ENCODE data around the gene ARV1.

DNA sequence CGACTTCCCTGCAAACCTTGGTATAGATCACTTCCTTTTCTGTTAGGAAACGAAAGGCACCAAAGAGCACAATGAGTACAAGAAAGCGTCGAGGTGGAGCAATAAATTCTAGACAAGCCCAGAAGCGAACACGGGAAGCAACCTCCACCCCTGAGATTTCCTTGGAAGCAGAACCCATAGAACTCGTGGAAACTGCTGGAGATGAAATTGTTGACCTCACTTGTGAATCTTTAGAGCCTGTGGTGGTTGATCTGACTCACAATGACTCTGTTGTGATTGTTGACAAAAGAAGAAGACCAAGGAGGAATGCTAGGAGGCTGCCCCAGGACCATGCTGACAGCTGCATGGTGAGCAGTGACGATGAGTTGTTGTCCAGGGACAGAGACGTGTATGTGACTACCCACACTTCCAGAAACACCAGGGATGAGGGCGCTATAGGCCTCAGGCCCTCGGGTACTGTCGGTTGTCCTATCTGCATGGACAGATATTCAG lies 42.7 kb downstream of the ARV1 start:
- TF ChIP-seq TP53 (CRISPR knock-in tag; conservative IDR thresholded peaks at IDR 0.05) (no peak), EZH2 (conservative IDR thresholded peaks at IDR 0.05; ENCODE audit: low read depth, low read length) (no peak), SMAD1 (CRISPR knock-in tag; IDR thresholded peaks at IDR 0.05; ENCODE audit: borderline replicate concordance, low read depth) (no peak), MNT (IDR thresholded peaks at IDR 0.05) (no peak), CTCF (CRISPR knock-in tag; IDR thresholded peaks at IDR 0.05) (no peak)

All from HepG2 (cell line).